Heart right ventricle (tissue), 16 donors: Measurements from ENCODE around the gene MID2. TPM values are rescaled to one million over a fixed set of nuclear protein-coding genes. Genes with fewer than 3 reads are reported as not detected.
"Not testable (repeated sequence)": the region's sequence is repeated elsewhere in the genome, so short reads cannot be mapped to it uniquely, and the experiment has no call there.

Experiments
- ATAC-seq, 8 donors: fragments of 200-7000 bp; cut with Tn5 transposase; one replicate each; pipeline ENCODE4 v1.9.1; 2020; ENCODE audit warnings: mild to moderate bottlenecking in 8 of 8, moderate library complexity in 8 of 8, moderate number of reproducible peaks in 1 of 8
- DNase-seq, 2 donors: peaks; one replicate each; pipeline ENCODE4 v3.0.0-alpha.2; 2020
- H3K27ac ChIP-seq, 10 donors: fragments of 200-600 bp; sonication (generic) in 2 of 10; one replicate each; pipeline versions ENCODE4 v1.5.0 to v1.8.0; 2020 to 2022; ENCODE audit warnings: mild to moderate bottlenecking in 3 of 10
- H3K27me3 ChIP-seq, 7 donors: fragments of 200-600 bp; one replicate each; pipeline ENCODE4 v1.8.0; 2021 to 2022; ENCODE audit warnings: mild to moderate bottlenecking in 2 of 7
- H3K36me3 ChIP-seq, 9 donors: fragments of 200-600 bp; sonication (generic) in 1 of 9; one replicate each; pipeline versions ENCODE4 v1.5.0 to v1.8.0; 2020 to 2022; ENCODE audit warnings: mild to moderate bottlenecking in 2 of 9
- H3K4me1 ChIP-seq, 9 donors: fragments of 200-600 bp; sonication (generic) in 1 of 9; one replicate each; pipeline versions ENCODE4 v1.5.0 to v1.8.0; 2020 to 2022; ENCODE audit warnings: mild to moderate bottlenecking in 4 of 9
- H3K4me3 ChIP-seq, 10 donors: fragments of 200-600 bp; sonication (generic) in 2 of 10; one replicate each; pipeline versions ENCODE4 v1.5.0 to v1.8.0; 2020 to 2022; ENCODE audit warnings: mild to moderate bottlenecking in 7 of 10, moderate library complexity in 2 of 10
- H3K9me3 ChIP-seq, 11 donors: fragments of 200-600 bp in 10 of 11; sonication (generic) in 2 of 11; one replicate each; pipeline versions ENCODE4 v1.5.0 to v1.8.0; 2013 to 2022; ENCODE audit warnings: mild to moderate bottlenecking in 2 of 11, control low read depth in 1 of 11, moderate library complexity in 1 of 11
- WGBS, 2 donors: extraction: QIAGEN DNeasy Blood & Tissue Kit; methylation state at CpG; one replicate each; pipeline ENCODE4 v1.1.7; 2013; ENCODE audit warnings: inconsistent platforms in 1 of 2; 5-methylcytosine and 5-hydroxymethylcytosine counted together
- intact Hi-C, 10 donors: fragments of 100-400 bp; cut with DNase I; formaldehyde crosslinking; loops; one replicate each; pipeline versions ENCODE4 v1.11.1 to v1.14.2; 2022
- polyA plus RNA-seq, 2 donors: library from polyadenylated mRNA; stranded (reverse); fragments of 200-250 nt; gene quantifications; one replicate each; pipeline ENCODE4 v1.2.3, GENCODE V29; 2013
- total RNA-seq, 10 donors: library from RNA; stranded (reverse); fragmentation: NEBNext Ultra II Directional in 3 of 10; extraction: Animal tissue kit (Norgen Biotek cat#: 25700) in 3 of 10; gene quantifications; one replicate each; pipeline versions ENCODE4 v1.2.1 to v1.2.4, GENCODE V29; 2021 to 2023
- TF ChIP-seq, protein P1 (sequence below), 9 donors: fragments of 200-600 bp; sonication (generic) in 2 of 9; IDR thresholded peaks; one replicate each; pipeline versions ENCODE4 v1.5.0 to v1.8.0; 2021 to 2022; ENCODE audit warnings: antibody characterized with exemption in 9 of 9, mild to moderate bottlenecking in 5 of 9, moderate library complexity in 1 of 9
- donor health status: Arrhythmogenic right ventricular cardiomyopathy.
- donor health status: ischemic (EF 13 %, LVEDD 7.1; RV severe dilation, severe dysfunction).
- donor health status: healthy with polysubstance abuse.
- donor health status: DM: no; HTN: yes; CAD: no.
- donor health status: DM: no; HTN: no; CAD: no.
- donor health status: ischemic (EF 25% LVEDD 6.9; RV normal size, moderate dysfunction).
- donor health status: ischemic (EF 25% LVEDD 5.7; RV mildly dilated, moderate dysfunction).
- donor health status: healthy.
- donor health status: DM: yes; HTN: yes; CAD: no.
- donor health status: Ischemic cardiomyopathy.
- donor health status: ischemic (EF 35%, LVEDD 5.7; RV mildly dilated, moderate dysfunction).
- donor health status: nonischemic (EF 11% LVEDD 7.7; RV severe dilation, severe dysfunction).
- donor health status: DM: yes; HTN: yes; CAD: no.
- donor health status: PGD.
- donor health status: ischemic (EF 29% LVEDD 5.4; RV normal size, mild dysfunction).
- donor health status: nonischemic (EF 23%, LVEDD 6.1; RV moderate dilation, normal function).

The MID2 gene
- total and polyA plus RNA-seq, 12 donors = 0.51 to 10.7 (median 4.8) TPM

DNA sequence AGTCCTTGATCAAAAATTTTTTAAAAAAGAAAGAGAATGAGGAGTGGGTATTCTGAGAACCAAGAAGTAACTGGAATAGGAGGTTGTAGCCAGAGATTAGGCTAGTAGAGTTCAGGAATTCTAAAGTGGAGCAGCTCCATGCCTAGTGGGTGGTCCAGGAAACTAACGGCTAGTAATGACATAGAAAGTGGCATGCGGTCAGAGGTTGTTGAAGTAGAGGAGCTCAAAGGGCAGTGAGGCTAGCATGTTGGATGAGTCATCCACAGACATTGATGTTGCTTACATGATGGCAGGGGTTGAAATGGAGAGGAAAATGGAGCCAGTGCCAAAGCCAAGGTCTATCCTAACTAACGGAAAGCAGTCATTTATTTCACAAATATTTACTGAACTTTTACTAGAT, 114.4 kb downstream of the MID2 start:
- intact Hi-C loops = no loop called here
- Histone ChIP-seq H3K4me1 (no peaks in the 10 kb centered on the region), H3K4me3 (no peak overlapping the region), H3K36me3 (no peaks in the 10 kb centered on the region), H3K27me3 (peaks cover 0 to 35% (median 0%) of the 10 kb centered on the region in 7 donors), H3K9me3 (peaks cover 0 to 4% (median 0%) of the 10 kb centered on the region in 11 donors), H3K27ac (no peak overlapping the region)
- ATAC-seq (no peak), DNase-seq (no peak)
- whole genome bisulfite sequencing, 2 donors = 63 to 72% methylated on average over 3 of the region's 3 CpGs
- TF ChIP-seq, protein P1, sequence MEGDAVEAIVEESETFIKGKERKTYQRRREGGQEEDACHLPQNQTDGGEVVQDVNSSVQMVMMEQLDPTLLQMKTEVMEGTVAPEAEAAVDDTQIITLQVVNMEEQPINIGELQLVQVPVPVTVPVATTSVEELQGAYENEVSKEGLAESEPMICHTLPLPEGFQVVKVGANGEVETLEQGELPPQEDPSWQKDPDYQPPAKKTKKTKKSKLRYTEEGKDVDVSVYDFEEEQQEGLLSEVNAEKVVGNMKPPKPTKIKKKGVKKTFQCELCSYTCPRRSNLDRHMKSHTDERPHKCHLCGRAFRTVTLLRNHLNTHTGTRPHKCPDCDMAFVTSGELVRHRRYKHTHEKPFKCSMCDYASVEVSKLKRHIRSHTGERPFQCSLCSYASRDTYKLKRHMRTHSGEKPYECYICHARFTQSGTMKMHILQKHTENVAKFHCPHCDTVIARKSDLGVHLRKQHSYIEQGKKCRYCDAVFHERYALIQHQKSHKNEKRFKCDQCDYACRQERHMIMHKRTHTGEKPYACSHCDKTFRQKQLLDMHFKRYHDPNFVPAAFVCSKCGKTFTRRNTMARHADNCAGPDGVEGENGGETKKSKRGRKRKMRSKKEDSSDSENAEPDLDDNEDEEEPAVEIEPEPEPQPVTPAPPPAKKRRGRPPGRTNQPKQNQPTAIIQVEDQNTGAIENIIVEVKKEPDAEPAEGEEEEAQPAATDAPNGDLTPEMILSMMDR (IDR thresholded peaks at IDR 0.05) = no peak

DNA sequence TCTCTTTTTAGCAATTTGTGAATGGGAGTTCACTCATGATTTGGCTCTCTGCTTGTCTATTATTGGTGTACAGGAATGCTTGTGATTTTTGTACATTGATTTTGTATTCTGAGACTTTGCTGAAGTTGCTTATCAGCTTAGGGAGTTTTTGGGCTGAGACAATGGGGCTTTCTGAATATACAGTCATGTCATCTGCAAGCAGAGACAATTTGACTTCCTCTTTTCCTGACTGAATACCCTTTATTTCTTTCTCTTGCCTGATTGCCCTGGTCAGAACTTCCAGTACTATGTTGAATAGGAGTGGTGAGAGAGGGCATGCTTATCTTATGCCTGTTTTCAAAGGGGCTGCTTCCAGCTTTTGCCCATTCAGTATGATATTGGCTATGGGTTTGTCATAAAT, 129.7 kb downstream of the MID2 start:
- H3K4me1 ChIP-seq, ATAC-seq, H3K36me3 ChIP-seq, intact Hi-C loops, H3K27ac ChIP-seq, DNase-seq, H3K4me3 ChIP-seq, H3K9me3 ChIP-seq: not testable (repeated sequence)
- peaks cover 0 to 31% (median 0%) of the 10 kb centered on the region in 7 donors for H3K27me3 ChIP-seq

DNA sequence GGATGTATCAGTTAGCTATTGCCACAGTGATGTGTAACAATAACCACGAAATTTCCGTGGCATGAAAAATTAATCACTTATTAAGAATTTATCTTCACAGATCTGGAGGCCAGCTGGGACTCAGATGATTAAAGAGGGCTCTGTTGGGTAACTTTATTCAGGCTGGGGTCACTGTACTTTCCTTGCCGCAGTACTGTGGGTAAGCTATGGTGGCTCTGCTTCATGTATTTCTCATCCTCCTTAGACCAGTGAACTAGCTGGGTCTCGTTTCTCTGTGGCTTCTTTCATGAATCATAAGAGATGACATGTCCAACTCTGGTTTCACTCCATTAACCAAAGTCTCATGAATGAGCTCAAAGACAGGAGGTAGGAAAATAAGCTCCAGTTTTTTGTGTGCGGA, 143.0 kb downstream of the MID2 start:
- intact Hi-C loops = no loop called here
- ATAC-seq (no peak), DNase-seq (no peak)
- Histone ChIP-seq H3K9me3 (peaks cover 0 to 4% (median 0%) of the 10 kb centered on the region in 11 donors), H3K27me3 (peaks cover 0 to 26% (median 0%) of the 10 kb centered on the region in 7 donors), H3K36me3 (no peaks in the 10 kb centered on the region), H3K4me1 (no peaks in the 10 kb centered on the region), H3K4me3 (no peak overlapping the region), H3K27ac (no peak overlapping the region)
- TF ChIP-seq, protein P1 (IDR thresholded peaks at IDR 0.05) = no peak
- 87 to 89% methylated on average over 5 of the region's 5 CpGs for WGBS, 2 donors

DNA sequence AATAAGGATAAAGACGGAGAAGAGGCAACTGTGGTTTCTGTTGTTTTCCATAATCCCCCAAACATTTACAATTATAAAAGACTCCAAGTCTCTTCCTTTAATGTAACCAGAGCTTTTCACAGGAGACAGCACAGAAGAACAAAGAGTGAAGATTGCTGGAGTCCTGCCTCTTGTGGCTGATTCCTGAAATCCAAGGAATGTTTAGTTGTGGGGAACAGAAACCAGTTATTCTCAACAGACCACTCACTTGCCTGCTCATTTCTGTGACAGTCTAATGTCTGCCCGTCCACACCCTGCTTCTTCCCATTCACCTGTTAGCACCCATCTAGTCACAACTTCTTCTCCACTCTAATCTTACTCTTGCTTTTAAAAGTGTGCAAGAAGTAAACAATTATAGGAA, 144.4 kb downstream of the MID2 start:
- 36 to 57% methylated on average over 2 of the region's 2 CpGs for WGBS, 2 donors
- no peaks in the 10 kb centered on the region for H3K4me1 ChIP-seq
- H3K9me3 ChIP-seq = peaks cover 0 to 4% (median 0%) of the 10 kb centered on the region in 11 donors
- DNase-seq (no peak), ATAC-seq (no peak)
- no peak overlapping the region for H3K4me3 ChIP-seq
- H3K27me3 ChIP-seq = peaks cover 0 to 19% (median 0%) of the 10 kb centered on the region in 7 donors
- TF ChIP-seq, protein P1 (IDR thresholded peaks at IDR 0.05) = no peak
- H3K27ac ChIP-seq = no peak overlapping the region
- H3K36me3 ChIP-seq = no peaks in the 10 kb centered on the region
- intact Hi-C loops = no loop called here

DNA sequence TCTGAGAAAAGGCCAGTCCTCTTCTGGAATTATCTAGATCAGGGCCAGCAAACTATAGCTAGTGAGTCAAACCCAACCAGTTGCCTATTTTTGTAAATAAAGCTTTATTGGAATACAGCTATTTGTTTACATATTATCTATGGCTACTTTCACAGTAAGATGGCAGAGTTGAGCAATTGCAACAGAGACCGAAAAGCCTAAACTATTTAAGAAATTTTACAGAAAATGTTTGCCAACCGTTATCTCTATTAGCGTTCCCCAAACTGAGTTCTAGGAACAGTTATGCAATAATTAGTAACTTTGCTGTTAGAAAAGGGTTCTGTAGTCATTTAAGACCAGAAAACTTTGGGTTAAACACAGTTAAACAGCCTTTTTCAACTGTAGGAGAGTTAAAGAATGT, 146.0 kb downstream of the MID2 start:
- 82% methylated on average over 3 of the region's 3 CpGs for WGBS, 2 donors

More for the DNA sequence above, 146.0 kb downstream of the MID2 start:
- no peak overlapping the region for H3K4me3 ChIP-seq
- H3K9me3 ChIP-seq = peaks cover 0 to 4% (median 0%) of the 10 kb centered on the region in 11 donors
- TF ChIP-seq, protein P1 (IDR thresholded peaks at IDR 0.05) = no peak
- intact Hi-C loops = no loop called here
- no peak for DNase-seq
- no peak for ATAC-seq
- H3K27me3 ChIP-seq = peaks cover 0 to 17% (median 0%) of the 10 kb centered on the region in 7 donors
- no peaks in the 10 kb centered on the region for H3K36me3 ChIP-seq
- no peak overlapping the region for H3K27ac ChIP-seq
- no peaks in the 10 kb centered on the region for H3K4me1 ChIP-seq

Other genes starting within 250 kb of the MID2 start
- 10 to 100 TPM; 19.5 to 31.6 (median 27.5) TPM for gene PRPS1, start 197.4 kb upstream of the MID2 start, total RNA-seq
- gene PRPS1, start 197.4 kb upstream of the MID2 start, polyA plus RNA-seq = 10 to 100 TPM in 1 of 2 donors, 1 to 10 TPM in 1; 4.9 to 26.1 TPM
- 10 to 100 TPM; 26.3 to 88.2 (median 36.0) TPM for gene TSC22D3, start 50.1 kb upstream of the MID2 start, total RNA-seq
- 100 to 1,000 TPM in 1 of 2 donors, 10 to 100 TPM in 1; 70.7 to 153 TPM for gene TSC22D3, start 50.1 kb upstream of the MID2 start, polyA plus RNA-seq
- under 1 TPM in 1 of 10 donors, not detected in 9; 0.45 TPM for gene NCBP2L, start 48.1 kb upstream of the MID2 start, total RNA-seq
- gene NCBP2L, start 48.1 kb upstream of the MID2 start, polyA plus RNA-seq = under 1 TPM in 1 of 2 donors, not detected in 1; 0.01 TPM
- gene TEX13B, start 156.5 kb downstream of the MID2 start, total RNA-seq = not detected
- not detected for gene TEX13B, start 156.5 kb downstream of the MID2 start, polyA plus RNA-seq
- under 1 TPM in 3 of 10 donors, not detected in 7; 0.09 to 0.46 (median 0.16) TPM for gene VSIG1, start 219.2 kb downstream of the MID2 start, total RNA-seq
- gene VSIG1, start 219.2 kb downstream of the MID2 start, polyA plus RNA-seq = under 1 TPM in 1 of 2 donors, not detected in 1; 0.03 TPM